Measurements from ENCODE around the gene CRADD.

The CRADD gene

DNA sequence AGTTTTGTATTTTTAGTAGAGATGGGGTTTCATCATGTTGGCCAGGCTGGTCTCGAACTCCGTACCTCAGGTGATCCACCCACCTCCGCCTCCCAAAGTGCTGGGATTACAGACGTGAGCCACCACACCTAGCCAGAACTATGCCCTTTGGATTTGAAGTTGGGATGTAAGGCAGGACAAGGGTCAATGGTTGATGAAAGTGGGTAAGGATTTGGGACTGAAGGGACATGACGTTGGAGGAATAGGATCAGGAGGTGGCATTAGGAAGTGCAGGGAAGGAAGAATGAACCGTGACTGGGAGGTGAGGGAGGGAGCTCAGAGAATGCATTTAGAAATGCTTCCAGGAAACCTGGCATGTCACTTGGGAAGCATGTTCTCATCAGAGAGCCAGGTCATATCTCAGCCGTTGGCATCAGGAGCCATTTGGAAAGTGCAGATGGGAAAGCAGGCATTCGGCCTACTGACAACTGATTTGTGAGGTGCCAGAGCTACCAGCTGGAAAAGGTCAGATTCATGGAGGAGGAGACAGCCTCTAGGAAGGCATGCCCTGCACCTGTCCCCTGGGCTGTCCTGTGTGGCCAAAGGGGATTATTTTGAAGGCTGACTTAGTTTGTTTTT is 2.2 kb downstream of the CRADD start:
- H4K20me1 ChIP-seq: no peaks in the 10 kb centered on the region
- peaks cover 10 to 27% (median 12%) of the 10 kb centered on the region in 10 experiments for H3K4me1 ChIP-seq
- peak overlapping the region in 3 of 11 experiments; percentile 3 to 27 (median 18); a peak in 5 of 22 replicates for H3K4me2 ChIP-seq
- no peaks in the 10 kb centered on the region for H3K27me3 ChIP-seq
- peaks cover 0 to 20% (median 9%) of the 10 kb centered on the region in 11 experiments; a peak in 10 of 22 replicates for H3K9me3 ChIP-seq (replicated peaks in 1 of 11)
- H3K9ac ChIP-seq: no peak overlapping the region
- no peak for TF ChIP-seq Cebpa-rat (IDR thresholded peaks at IDR 0.05)
- H3K27ac ChIP-seq: no peak overlapping the region
- peaks cover 0 to 5% (median 0%) of the 10 kb centered on the region in 11 experiments; a peak in 3 of 22 replicates for H3K36me3 ChIP-seq
- no peak overlapping the region for H3K4me3 ChIP-seq

DNA sequence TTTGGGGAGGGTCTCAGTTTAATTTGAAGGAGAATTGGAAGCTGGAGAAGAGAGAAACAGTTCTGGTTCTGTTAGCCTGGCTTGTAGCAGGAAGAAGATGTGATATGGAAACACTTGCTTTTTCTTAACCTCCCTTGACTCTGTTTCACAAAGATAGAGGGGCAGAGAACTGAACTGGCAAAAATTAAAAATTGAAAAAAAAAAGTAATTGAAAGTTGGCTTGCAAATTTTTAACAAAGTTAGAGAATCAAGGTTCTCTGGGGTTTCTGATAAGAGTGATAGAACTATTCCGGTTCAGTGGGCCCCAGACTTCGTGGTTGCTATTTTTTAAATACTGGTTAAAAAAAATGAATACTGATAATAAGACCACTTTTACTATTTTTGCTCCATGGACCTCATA is 2.8 kb downstream of the CRADD start:
- Histone ChIP-seq H3K4me1 (peaks cover 10 to 27% (median 12%) of the 10 kb centered on the region in 10 experiments), H3K9me3 (replicated peaks in 1 of 11) (peaks cover 0 to 20% (median 10%) of the 10 kb centered on the region in 11 experiments; a peak in 10 of 22 replicates), H3K9ac (no peak overlapping the region), H4K20me1 (no peaks in the 10 kb centered on the region), H3K4me3 (no peak overlapping the region), H3K27ac (no peak overlapping the region), H3K4me2 (peak overlapping the region in 3 of 11 experiments; percentile 1 to 27 (median 18); a peak in 5 of 22 replicates), H3K36me3 (peaks cover 0 to 5% (median 0%) of the 10 kb centered on the region in 11 experiments; a peak in 3 of 22 replicates), H3K27me3 (no peaks in the 10 kb centered on the region)
- TF ChIP-seq Cebpa-rat (IDR thresholded peaks at IDR 0.05): no peak

DNA sequence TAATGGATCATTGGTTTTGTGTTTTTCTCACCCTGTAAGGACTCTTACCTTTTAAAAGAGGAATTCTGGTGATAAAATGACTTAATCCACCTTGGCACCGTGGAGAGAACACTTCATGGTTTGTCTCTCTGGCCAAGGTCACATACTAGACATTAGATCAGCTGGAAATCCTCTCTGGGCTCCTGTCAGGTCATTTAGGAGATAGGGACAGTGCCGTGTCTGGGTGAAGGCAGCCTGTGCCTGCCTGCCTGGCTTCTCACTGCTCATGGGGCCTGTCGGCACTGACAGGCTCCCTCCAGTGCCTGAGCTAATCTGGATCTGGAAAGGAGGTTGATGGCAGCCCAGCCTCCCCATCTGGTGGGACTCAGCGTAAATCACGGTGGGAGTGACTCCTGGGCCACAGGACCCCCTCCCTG is 5.7 kb downstream of the CRADD start:
- H3K27me3 ChIP-seq: no peaks in the 10 kb centered on the region
- peaks cover 0 to 11% (median 0%) of the 10 kb centered on the region in 11 experiments; a peak in 4 of 22 replicates for H3K9me3 ChIP-seq (replicated peaks in 1 of 11)
- peaks cover 9 to 25% (median 10%) of the 10 kb centered on the region in 10 experiments for H3K4me1 ChIP-seq
- H3K4me3 ChIP-seq: no peak overlapping the region
- peaks cover 0 to 5% (median 0%) of the 10 kb centered on the region in 11 experiments; a peak in 4 of 22 replicates for H3K36me3 ChIP-seq
- H4K20me1 ChIP-seq: no peaks in the 10 kb centered on the region
- TF ChIP-seq Cebpa-rat (IDR thresholded peaks at IDR 0.05): no peak
- no peak overlapping the region for H3K9ac ChIP-seq
- no peak overlapping the region for H3K4me2 ChIP-seq
- no peak overlapping the region for H3K27ac ChIP-seq

DNA sequence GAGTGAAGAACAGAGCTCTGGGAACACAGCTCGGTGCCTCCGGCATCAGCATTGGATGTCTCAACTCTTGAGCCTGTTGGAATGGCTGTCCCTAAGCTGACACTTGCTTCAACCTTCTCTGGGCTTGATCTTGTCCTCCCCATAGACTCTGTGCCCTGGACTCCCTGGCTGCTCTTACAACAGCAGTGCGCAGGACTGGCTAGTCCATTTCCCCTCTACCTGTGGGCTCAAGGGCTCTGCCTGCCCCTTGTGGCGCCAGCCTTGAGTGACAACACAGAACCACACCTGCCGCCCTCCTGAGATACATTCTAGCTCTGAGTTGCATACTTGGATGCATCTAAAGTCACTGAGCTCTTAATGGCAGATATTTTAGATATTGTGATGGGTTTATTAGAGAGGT is 6.2 kb downstream of the CRADD start:
- Histone ChIP-seq H3K27ac (no peak overlapping the region), H3K4me3 (no peak overlapping the region)

DNA sequence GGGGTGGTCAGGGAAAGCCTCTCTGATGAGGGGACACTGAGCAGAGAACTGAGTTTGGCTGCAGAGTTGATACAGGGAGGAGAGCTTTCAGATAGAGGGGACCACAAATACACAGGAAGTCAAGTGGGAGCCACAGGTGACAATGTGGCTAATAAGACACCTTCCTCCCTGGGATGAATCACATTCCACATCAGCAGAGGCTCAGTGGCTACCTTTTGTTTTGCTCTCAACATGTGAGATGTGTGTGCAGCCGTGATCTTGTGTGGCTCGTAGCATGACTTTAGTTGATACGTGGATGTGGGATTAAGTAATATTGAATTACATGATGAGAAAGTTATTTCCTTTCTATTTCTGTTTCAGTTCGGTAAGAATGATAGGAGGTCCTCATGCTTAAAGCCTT is 7.5 kb downstream of the CRADD start:
- Histone ChIP-seq H3K4me1 (peaks cover 0 to 8% (median 0%) of the 10 kb centered on the region in 10 experiments; a peak in 5 of 20 replicates), H3K4me2 (no peak overlapping the region), H3K36me3 (peaks cover 0 to 5% (median 0%) of the 10 kb centered on the region in 11 experiments; a peak in 3 of 22 replicates), H3K4me3 (no peak overlapping the region), H3K9me3 (replicated peaks in 1 of 11) (peaks cover 0 to 11% (median 0%) of the 10 kb centered on the region in 11 experiments; a peak in 4 of 22 replicates), H3K27me3 (no peaks in the 10 kb centered on the region), H3K9ac (no peak overlapping the region), H4K20me1 (no peaks in the 10 kb centered on the region), H3K27ac (no peak overlapping the region)
- no peak for TF ChIP-seq Cebpa-rat (IDR thresholded peaks at IDR 0.05)

More for the DNA sequence above, 6.2 kb downstream of the CRADD start:
- no peak for TF ChIP-seq Cebpa-rat (IDR thresholded peaks at IDR 0.05)
- no peaks in the 10 kb centered on the region for H4K20me1 ChIP-seq
- H3K9ac ChIP-seq: no peak overlapping the region
- H3K27me3 ChIP-seq: no peaks in the 10 kb centered on the region
- H3K4me1 ChIP-seq: peaks cover 3 to 20% (median 5%) of the 10 kb centered on the region in 10 experiments; a peak in 17 of 20 replicates
- H3K4me2 ChIP-seq: no peak overlapping the region
- H3K36me3 ChIP-seq: peaks cover 0 to 5% (median 0%) of the 10 kb centered on the region in 11 experiments; a peak in 4 of 22 replicates
- H3K9me3 ChIP-seq (replicated peaks in 1 of 11): peaks cover 0 to 11% (median 0%) of the 10 kb centered on the region in 11 experiments; a peak in 4 of 22 replicates

DNA sequence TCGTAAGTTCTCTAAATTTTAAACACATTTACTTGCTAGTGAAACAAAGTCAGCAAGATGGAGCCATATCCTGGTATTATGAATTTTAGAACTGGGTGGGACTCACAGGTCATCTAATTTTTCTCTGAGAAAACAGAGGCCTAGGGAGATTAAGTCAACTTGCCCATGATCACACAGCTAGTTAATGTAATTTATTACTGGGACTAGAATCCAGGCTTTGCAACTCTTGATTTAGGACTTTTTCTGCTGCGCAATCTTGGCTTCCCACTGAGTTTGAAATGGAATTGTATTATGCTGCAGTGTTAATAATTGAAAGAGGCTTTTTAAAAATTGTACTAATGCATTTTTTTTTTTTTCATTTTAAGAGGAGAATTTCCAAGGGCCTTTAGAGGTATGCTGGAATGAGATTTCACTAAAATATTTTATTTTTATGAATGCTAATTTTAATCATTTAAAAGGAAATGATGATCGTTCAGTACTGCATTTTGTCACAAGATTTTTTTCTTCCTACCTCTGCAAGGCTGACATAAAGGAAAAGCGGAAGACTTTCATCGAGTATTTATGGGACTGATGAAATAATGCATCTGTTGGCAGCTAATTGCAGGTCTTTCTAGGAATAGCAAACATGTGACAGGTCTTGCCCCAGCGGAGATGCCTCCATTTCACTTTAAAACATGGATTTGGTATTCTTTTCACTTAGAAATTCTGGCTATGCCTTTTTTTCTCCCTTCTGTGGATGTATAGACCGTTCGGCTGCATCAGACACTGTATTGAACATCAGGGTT is 9.6 kb downstream of the CRADD start:
- H3K9me3 ChIP-seq (replicated peaks in 1 of 11): peaks cover 0 to 15% (median 0%) of the 10 kb centered on the region in 11 experiments; a peak in 4 of 22 replicates
- TF ChIP-seq Cebpa-rat (IDR thresholded peaks at IDR 0.05): no peak
- H3K4me2 ChIP-seq: no peak overlapping the region
- no peak overlapping the region for H3K9ac ChIP-seq
- H3K4me3 ChIP-seq: no peak overlapping the region
- H4K20me1 ChIP-seq: no peaks in the 10 kb centered on the region
- no peaks in the 10 kb centered on the region for H3K27me3 ChIP-seq
- no peak overlapping the region for H3K27ac ChIP-seq
- no peaks in the 10 kb centered on the region for H3K4me1 ChIP-seq
- H3K36me3 ChIP-seq: peaks cover 0 to 5% (median 0%) of the 10 kb centered on the region in 11 experiments; a peak in 3 of 22 replicates

DNA sequence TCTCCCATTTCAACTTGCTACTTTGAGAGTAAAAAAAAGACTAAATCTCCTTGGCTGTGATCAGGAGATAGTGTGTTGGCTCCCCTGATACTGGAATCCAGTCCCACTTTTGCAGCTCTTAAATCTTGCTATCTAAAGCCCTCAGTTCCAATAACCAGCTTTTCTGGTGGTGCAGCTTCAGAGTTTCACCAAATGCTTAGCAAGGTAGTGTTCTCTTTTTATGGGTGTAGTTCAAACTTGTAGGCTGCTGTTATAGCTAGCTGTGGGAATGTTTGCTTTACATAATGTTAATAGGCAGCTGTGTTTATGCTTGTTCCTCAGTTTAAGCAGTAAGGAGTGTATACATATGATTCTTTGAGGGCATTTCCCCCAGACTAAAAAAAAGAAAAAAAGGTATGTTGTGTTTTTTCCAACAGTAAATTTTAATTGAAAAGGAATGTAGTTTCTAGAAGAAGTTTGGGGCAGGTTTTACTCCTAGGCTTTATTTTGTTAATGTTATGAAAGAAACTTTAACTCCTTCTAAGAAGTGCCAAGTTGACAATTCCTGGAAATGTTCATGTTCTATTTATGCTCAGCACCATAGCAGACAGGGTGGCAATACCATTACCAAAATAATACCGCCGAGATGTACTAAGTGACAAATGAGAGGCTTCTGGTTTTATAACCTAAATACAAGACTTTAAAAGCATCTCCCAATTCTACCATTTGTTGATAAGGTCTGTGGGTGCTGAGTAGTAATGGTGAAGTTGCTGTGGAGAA is 12.1 kb downstream of the CRADD start:
- Histone ChIP-seq H3K4me3 (no peak overlapping the region), H3K9me3 (replicated peaks in 1 of 11) (peaks cover 0 to 10% (median 5%) of the 10 kb centered on the region in 11 experiments; a peak in 2 of 22 replicates), H3K4me2 (no peak overlapping the region), H3K27me3 (no peaks in the 10 kb centered on the region), H3K9ac (no peak overlapping the region), H4K20me1 (no peaks in the 10 kb centered on the region), H3K36me3 (no peaks in the 10 kb centered on the region; a peak in 1 of 22 replicates), H3K27ac (no peak overlapping the region), H3K4me1 (no peaks in the 10 kb centered on the region)
- TF ChIP-seq Cebpa-rat (IDR thresholded peaks at IDR 0.05): no peak

DNA sequence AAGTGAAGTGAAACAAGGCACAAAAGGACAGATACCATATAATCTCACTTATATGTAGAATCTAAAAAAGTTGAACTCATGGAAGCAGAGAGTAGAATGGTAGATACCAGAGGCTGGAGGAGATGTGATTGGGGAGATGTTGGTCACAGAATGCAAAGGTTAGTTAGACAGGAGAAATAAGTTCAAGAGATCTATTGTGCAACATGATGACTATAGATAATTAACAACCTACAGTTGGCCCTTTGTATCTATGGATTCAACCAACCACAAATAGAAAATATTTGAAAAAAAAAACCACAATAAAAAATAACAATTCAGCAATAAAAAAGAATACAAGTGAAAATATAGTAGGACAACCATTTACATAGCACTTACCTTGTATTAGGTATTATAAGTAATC is 19.3 kb downstream of the CRADD start:
- Histone ChIP-seq H3K27ac (no peak overlapping the region), H3K4me2 (no peak overlapping the region), H3K4me1 (no peaks in the 10 kb centered on the region), H3K9me3 (replicated peaks in 1 of 11) (peaks cover 0 to 10% (median 5%) of the 10 kb centered on the region in 11 experiments; a peak in 2 of 22 replicates), H3K27me3 (no peaks in the 10 kb centered on the region), H3K36me3 (no peaks in the 10 kb centered on the region), H4K20me1 (no peaks in the 10 kb centered on the region), H3K9ac (no peak overlapping the region), H3K4me3 (no peak overlapping the region)
- no peak for TF ChIP-seq Cebpa-rat (IDR thresholded peaks at IDR 0.05)
